Measurements from ENCODE around the gene HESX1. TPM values are rescaled to one million over a fixed set of nuclear protein-coding genes. Genes with fewer than 3 reads are reported as not detected.
A peak's percentile ranks its signal among the peaks of the same experiment; 100 is the strongest.

The HESX1 gene
- total RNA-seq = 0.30 and 0.43 TPM in 2 replicates

DNA sequence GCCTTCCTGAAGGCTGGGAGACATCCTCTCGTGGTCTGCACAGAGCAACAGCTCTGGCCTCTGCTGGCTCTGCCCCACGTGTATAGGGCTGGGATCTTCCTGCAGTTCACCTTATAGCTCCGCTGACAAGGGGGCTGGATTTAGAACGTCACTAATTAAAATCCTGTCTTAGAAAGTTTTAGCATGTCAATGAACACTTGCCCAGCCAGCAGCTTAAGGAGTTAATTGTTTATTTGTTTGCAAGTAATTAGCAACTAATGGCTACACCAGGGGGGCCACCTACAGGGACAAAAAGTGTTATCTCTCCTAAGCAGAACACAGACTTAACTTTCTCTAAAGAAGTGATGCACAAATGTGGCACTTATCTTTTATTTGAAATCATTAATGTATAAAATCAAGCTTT is at the start of gene HESX1:
HESX1 (minus strand) TSS at position 84 of the 403 bp plus-strand sequence; CDS start at position 24, 60 bp downstream.
- H3K27ac Mint-ChIP-seq = no peak within 1 kb of the TSS
- no peaks in the 10 kb centered on the region for H3K4me1 Mint-ChIP-seq (ENCODE audit: low read depth)
- intact Hi-C loops (cut with micrococcal nuclease) = no loop called here
- DNase-seq (ENCODE audit: low spot score) = no peak
- no peaks in the 10 kb centered on the region for H3K36me3 Mint-ChIP-seq (ENCODE audit: low read depth)
- H3K9me3 Mint-ChIP-seq = no peaks in the 10 kb centered on the region
- H3K27me3 Mint-ChIP-seq (ENCODE audit: low read depth) = peaks cover 7% of the 10 kb centered on the region
- H3K4me3 Mint-ChIP-seq (ENCODE audit: low read depth) = no peak within 1 kb of the TSS

DNA sequence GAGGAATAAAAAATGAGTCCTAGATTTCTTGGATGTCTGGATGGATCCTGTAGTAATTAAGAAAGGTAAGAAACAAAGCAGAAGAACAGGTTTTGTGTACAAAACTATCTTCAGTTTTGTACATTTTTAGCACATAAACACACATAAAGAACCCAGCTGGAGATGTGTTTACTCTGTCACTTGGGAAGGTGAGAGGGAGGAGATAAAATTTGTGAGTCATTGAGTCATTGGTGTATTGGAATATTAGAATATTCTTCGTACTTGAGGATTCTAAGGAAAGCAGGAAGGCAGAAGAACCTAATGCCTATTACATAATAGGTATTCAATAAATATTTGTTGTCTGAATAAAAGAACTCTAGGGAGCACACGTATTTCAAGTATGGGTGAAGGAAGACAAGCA is 45.2 kb upstream of the HESX1 start:
- Mint-ChIP-seq H3K9me3 (no peaks in the 10 kb centered on the region), H3K27me3 (ENCODE audit: low read depth) (no peaks in the 10 kb centered on the region), H3K4me3 (ENCODE audit: low read depth) (no peak overlapping the region), H3K27ac (no peak overlapping the region), H3K4me1 (ENCODE audit: low read depth) (no peaks in the 10 kb centered on the region), H3K36me3 (ENCODE audit: low read depth) (peaks cover 66% of the 10 kb centered on the region)
- intact Hi-C loops (cut with micrococcal nuclease) = no loop called here
- DNase-seq (ENCODE audit: low spot score) = no peak

DNA sequence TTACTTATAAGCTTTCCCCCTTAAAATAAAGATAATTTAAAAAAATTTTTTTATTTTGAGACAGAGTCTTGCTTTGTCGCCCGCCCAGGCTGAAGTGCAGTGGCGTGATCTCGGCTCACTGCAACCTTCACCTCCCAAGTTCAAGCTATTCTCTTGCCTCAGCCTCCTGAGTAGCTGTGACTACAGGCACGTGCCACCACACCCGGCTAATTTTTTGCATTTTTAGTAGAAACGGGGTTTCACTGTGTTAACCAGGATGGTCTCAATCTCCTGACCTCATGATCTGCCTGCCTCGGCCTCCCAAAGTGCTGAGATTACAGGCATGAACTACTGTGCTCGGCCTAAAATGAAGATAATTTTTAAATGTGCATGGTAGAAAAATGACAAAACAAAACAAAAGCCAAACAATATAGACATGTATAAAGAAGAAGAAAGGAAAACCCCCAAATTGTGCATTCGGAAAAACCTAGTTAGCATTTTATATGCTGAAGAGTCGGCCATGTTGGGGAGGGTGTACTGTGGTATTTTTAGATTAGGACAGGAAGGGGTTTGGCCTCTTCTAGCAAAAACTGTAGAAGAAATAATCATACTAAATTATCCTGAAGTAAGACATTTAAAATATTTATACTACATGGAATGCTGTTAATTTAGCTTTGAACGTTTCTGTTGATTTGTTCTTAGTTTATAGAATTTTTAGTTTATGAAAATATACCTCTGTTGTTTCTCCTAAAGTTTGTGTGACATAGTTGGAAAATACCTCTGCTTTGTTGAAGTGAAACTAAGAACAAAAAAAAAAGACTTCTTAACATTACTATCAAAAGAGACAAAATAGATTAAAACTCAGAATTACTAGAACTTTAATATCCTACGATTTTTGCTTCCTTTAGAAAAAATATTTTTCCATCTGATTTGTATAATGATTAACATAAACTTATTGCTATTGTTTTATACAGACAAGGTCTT is 35.1 kb upstream of the HESX1 start:
- no peak overlapping the region for H3K27ac Mint-ChIP-seq
- DNase-seq (ENCODE audit: low spot score) = no peak
- peaks cover 9% of the 10 kb centered on the region for H3K4me1 Mint-ChIP-seq (ENCODE audit: low read depth)
- peaks cover 34% of the 10 kb centered on the region for H3K36me3 Mint-ChIP-seq (ENCODE audit: low read depth)
- no peak overlapping the region for H3K4me3 Mint-ChIP-seq (ENCODE audit: low read depth)
- H3K9me3 Mint-ChIP-seq = no peaks in the 10 kb centered on the region
- H3K27me3 Mint-ChIP-seq (ENCODE audit: low read depth) = no peaks in the 10 kb centered on the region
- intact Hi-C loops (cut with micrococcal nuclease) = no loop called here

DNA sequence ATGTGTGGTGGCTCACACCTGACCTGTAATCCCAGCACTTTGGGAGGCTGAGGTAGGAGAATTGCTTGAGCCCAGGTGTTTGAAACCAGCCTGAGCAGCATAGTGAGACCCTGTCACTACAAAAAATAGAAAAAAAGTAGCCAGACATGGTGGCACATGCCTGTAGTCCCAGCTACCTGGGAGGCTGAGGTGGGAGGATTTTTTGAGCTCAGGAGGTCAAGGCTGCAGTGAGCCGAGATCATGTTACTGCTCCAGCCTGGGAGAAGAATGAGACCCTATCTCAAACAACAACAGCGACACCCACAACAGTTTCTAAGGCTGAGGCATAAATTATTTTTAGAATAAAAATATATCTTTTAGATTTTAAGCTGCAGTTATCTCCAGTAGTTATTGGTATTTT is 34.0 kb upstream of the HESX1 start:
- Mint-ChIP-seq H3K27ac (no peak overlapping the region), H3K36me3 (ENCODE audit: low read depth) (peaks cover 29% of the 10 kb centered on the region), H3K4me3 (ENCODE audit: low read depth) (no peak overlapping the region), H3K9me3 (no peaks in the 10 kb centered on the region), H3K4me1 (ENCODE audit: low read depth) (peaks cover 18% of the 10 kb centered on the region), H3K27me3 (ENCODE audit: low read depth) (no peaks in the 10 kb centered on the region)
- no peak for DNase-seq (ENCODE audit: low spot score)
- intact Hi-C loops (cut with micrococcal nuclease) = no loop called here

DNA sequence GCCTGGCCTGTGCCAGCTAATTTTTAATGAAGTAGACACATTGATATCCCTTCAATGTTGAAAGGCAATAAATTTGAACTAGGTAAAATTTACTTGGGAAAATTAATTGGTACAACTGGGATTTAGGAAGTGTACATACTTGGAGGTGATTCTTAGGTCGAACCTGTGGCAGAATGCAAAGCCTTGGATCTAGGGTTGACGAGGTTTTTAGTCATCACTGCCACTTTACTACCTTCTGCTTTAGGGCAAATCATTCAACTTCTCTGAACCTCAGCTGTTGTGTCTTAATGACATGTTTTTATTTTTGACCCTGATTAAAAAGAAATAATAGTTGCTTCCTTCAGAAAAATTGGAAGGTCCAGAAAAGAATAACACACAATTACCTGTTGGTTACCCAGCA is 30.2 kb upstream of the HESX1 start:
- Mint-ChIP-seq H3K4me1 (ENCODE audit: low read depth) (peaks cover 35% of the 10 kb centered on the region), H3K27ac (no peak overlapping the region), H3K9me3 (no peaks in the 10 kb centered on the region), H3K27me3 (ENCODE audit: low read depth) (no peaks in the 10 kb centered on the region), H3K4me3 (ENCODE audit: low read depth) (no peak overlapping the region), H3K36me3 (ENCODE audit: low read depth) (peaks cover 12% of the 10 kb centered on the region)
- intact Hi-C loops (cut with micrococcal nuclease) = no loop called here
- no peak for DNase-seq (ENCODE audit: low spot score)

DNA sequence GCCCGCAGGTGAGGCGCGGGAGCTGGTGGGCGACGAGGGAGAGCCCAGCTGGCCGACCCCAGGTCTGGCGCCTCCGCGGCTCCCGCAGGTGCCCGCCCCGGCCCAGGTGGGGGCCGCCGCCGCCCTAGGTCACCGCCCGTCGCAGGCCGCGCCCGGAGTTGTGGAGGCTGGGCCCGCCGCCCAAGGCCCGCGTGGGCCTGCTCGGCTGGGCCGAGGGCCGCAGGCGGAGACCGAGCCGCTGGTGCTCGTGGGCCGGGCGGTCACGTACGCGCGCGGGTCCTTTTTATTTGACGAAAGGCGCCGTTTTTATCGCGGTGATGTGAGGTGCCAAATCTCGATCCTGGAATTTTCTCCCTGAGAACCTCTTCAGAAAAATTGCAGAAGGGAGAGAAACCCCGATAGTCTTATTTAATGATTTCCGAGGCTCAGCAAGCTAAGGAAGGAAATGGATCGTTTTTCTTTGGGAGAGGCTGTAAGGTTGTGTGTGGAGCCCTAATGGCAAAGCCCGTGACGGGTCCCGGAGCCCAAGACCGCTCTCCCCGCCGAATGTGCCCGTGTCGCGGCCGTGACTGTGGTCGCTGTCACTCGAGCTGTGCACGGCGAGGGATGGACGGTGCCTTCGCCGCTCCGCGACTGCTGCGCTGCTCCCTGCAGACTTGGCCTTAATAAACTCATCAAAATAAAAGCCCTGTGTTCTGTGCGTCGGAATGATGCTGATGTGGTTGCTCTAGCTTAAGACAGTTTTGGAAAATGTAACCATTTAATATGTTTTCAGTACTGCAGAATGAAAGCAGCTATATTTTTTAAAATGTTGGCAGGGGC is 28.4 kb upstream of the HESX1 start:
- Mint-ChIP-seq H3K9me3 (no peaks in the 10 kb centered on the region), H3K4me1 (ENCODE audit: low read depth) (peaks cover 33% of the 10 kb centered on the region), H3K27me3 (ENCODE audit: low read depth) (peaks cover 2% of the 10 kb centered on the region), H3K36me3 (ENCODE audit: low read depth) (peaks cover 10% of the 10 kb centered on the region), H3K27ac (peak overlapping the region; percentile 85), H3K4me3 (ENCODE audit: low read depth) (peak overlapping the region; percentile 90)
- peak; percentile 55 for DNase-seq (ENCODE audit: low spot score)
- intact Hi-C loops (cut with micrococcal nuclease) = loop anchor here (2.0 to 10.0 kb wide), 5 partner anchors 61 to 533 kb away; partner anchors contain the start of genes IL17RD and SLMAP

DNA sequence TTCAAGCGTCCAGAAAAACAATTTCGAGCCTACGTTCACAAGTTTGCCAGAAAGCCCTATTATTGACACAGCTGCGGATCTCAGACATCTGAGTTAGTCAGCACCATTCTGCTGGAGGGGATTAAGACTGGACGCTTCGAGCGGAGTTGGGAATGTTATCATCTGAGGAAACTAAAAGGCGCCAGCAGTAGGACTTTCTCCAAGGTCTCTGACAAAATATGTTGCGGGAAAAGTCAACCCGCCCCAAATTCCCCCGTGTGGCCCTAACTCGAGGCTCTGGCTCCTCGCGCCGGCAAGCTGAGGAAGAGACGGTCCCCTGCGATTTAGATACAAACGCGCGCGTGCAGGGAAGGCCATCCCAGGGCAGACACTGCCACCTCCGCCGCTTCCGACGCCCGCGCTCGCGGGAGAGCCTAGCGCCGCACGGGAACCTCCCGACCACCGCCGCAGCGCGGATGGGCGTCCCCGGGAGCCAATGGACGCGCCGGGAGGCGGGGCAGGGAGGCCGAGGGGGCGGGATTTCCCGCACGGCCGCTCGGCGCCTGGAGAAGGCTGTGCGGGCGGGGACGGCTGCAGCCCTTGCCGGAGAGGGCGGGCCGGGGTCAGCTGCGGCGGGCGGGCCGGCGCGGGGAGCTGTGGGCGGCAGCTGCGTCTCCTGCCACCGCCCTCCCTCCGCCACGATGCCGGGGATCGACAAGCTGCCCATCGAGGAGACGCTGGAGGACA is 27.6 kb upstream of the HESX1 start, which contains the start of gene APPL1:
APPL1 (plus strand) TSS at position 526 of the 726 bp plus-strand sequence; CDS start at position 681, 155 bp downstream.
- Mint-ChIP-seq H3K36me3 (ENCODE audit: low read depth) (peaks cover 8% of the 10 kb centered on the region), H3K4me3 (ENCODE audit: low read depth) (peak within 1 kb of the TSS; percentile 90), H3K27me3 (ENCODE audit: low read depth) (peaks cover 2% of the 10 kb centered on the region), H3K9me3 (no peaks in the 10 kb centered on the region), H3K4me1 (ENCODE audit: low read depth) (peaks cover 33% of the 10 kb centered on the region), H3K27ac (peak within 1 kb of the TSS; percentile 85)
- DNase-seq (ENCODE audit: low spot score) = peak; percentile 90
- intact Hi-C loops (cut with micrococcal nuclease) = loop anchor here (5.0 to 10.0 kb wide), 4 partner anchors 60 to 530 kb away; partner anchors contain the start of genes IL17RD and SLMAP

DNA sequence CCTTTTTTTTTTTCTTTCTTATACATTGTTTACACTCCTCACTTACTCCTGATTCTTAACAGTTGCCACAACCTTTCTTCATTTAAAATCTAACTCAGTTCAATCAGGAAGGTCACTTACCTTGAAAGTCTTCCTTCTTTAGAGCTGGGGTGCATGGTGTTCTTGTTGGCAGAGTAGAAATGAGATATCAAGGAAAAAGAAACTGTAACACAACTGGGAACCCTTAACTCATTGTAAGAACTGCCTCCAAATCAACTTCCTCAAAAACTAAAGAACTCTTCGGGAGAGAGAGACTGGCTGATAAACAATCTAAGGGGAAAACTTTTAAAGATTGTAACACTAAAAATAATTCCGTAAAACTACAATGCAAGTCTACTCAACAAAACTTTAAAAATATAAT is 26.4 kb upstream of the HESX1 start:
- Mint-ChIP-seq H3K27me3 (ENCODE audit: low read depth) (peaks cover 2% of the 10 kb centered on the region), H3K4me1 (ENCODE audit: low read depth) (peaks cover 33% of the 10 kb centered on the region), H3K36me3 (ENCODE audit: low read depth) (peaks cover 5% of the 10 kb centered on the region), H3K4me3 (ENCODE audit: low read depth) (no peak overlapping the region), H3K27ac (no peak overlapping the region), H3K9me3 (no peaks in the 10 kb centered on the region)
- no peak for DNase-seq (ENCODE audit: low spot score)
- intact Hi-C loops (cut with micrococcal nuclease) = loop anchor here (5.0 to 10.0 kb wide), 4 partner anchors 59 to 531 kb away; partner anchors contain the start of genes IL17RD and SLMAP

DNA sequence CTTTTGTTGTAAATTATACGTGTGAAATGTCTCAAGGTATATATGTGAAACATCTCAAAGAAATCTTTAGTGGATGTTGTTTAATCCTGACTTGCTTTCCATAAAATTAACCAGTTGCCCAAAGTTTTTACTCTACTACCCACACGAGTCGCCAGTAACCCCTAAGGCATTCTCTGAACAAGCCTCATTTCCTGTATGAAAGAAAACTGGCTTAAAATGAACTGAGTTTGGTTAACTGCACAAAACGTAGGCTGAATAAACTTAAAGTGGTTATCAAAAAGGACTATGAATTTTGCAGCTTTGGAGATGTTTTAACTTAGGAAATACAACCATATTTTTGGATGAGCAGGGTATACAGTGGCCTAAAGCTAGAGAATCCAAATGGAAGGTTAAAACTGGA is 25.1 kb upstream of the HESX1 start:
- Mint-ChIP-seq H3K27me3 (ENCODE audit: low read depth) (peaks cover 2% of the 10 kb centered on the region), H3K4me1 (ENCODE audit: low read depth) (peaks cover 28% of the 10 kb centered on the region), H3K27ac (no peak overlapping the region), H3K9me3 (no peaks in the 10 kb centered on the region), H3K36me3 (ENCODE audit: low read depth) (peaks cover 5% of the 10 kb centered on the region), H3K4me3 (ENCODE audit: low read depth) (no peak overlapping the region)
- no peak for DNase-seq (ENCODE audit: low spot score)
- intact Hi-C loops (cut with micrococcal nuclease) = loop anchor here (5.0 to 10.0 kb wide), 4 partner anchors 58 to 532 kb away; partner anchors contain the start of genes IL17RD and SLMAP

DNA sequence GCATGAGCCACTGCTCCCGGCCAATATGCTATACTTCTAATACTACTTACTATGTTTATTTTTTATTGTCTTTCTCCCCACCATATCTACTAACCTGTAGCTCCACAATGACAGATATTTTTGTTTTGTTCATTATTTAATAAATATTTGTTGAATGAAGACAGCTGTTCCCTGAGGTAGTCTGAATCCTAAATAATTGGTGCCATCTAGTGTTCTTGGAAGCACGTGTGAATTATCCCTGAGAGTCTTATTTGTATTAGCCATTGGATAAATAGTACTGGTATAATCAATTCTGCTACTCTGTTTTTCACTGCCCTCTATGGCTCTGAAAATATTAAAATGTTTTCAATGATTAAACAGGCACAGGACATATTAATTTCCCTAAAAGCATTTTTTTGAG is 22.1 kb upstream of the HESX1 start:
- H3K4me3 Mint-ChIP-seq (ENCODE audit: low read depth) = no peak overlapping the region
- H3K4me1 Mint-ChIP-seq (ENCODE audit: low read depth) = peaks cover 10% of the 10 kb centered on the region
- H3K9me3 Mint-ChIP-seq = no peaks in the 10 kb centered on the region
- H3K27ac Mint-ChIP-seq = no peak overlapping the region
- DNase-seq (ENCODE audit: low spot score) = no peak
- no peaks in the 10 kb centered on the region for H3K36me3 Mint-ChIP-seq (ENCODE audit: low read depth)
- peaks cover 3% of the 10 kb centered on the region for H3K27me3 Mint-ChIP-seq (ENCODE audit: low read depth)
- intact Hi-C loops (cut with micrococcal nuclease) = loop anchor here (10.0 kb wide), 2 partner anchors 117 to 227 kb away; no protein-coding TSS in a partner anchor

DNA sequence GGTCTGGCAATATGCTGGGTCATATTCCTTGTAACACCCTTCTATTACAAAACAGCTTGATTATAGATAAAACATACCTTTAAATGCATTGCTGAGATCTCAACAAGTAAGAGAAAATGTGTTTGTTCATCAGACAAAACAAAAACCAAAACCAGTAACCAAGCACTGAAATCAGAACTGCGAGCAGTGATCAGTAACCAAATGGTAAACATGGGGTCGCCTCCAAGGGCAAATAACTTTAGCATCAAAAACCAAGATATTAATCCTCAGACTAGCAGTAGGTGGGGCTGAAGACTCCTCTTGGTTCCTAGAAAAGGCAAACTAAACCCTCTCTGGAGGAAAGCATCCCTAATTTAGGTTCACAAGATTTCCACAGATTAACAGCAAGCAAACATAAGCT is 6.6 kb upstream of the HESX1 start:
- Mint-ChIP-seq H3K4me1 (ENCODE audit: low read depth) (no peaks in the 10 kb centered on the region), H3K27me3 (ENCODE audit: low read depth) (no peaks in the 10 kb centered on the region), H3K4me3 (ENCODE audit: low read depth) (no peak overlapping the region), H3K27ac (no peak overlapping the region), H3K36me3 (ENCODE audit: low read depth) (no peaks in the 10 kb centered on the region), H3K9me3 (no peaks in the 10 kb centered on the region)
- no peak for DNase-seq (ENCODE audit: low spot score)
- intact Hi-C loops (cut with micrococcal nuclease) = no loop called here

DNA sequence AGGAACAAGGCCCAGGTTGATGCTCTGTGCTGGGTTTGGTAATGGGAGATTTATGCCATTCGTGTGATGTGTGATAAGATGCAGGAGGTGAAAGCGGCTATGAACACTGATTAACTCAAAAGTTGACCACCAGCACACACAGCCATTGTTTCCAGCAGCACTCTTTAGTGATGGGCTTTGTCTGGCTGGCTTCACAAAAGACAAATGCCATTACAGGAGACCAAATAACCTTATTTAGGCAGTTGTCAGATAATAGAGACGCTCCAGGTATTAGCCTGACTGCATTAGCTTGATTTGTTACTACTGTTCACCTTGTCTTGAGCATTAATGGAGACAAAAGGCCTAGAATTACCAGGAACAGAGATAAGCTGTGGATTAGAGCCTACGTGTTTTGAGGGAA is 5.1 kb downstream of the HESX1 start:
- no peak overlapping the region for H3K27ac Mint-ChIP-seq
- H3K9me3 Mint-ChIP-seq = no peaks in the 10 kb centered on the region
- H3K27me3 Mint-ChIP-seq (ENCODE audit: low read depth) = peaks cover 29% of the 10 kb centered on the region
- H3K4me1 Mint-ChIP-seq (ENCODE audit: low read depth) = no peaks in the 10 kb centered on the region
- no peak overlapping the region for H3K4me3 Mint-ChIP-seq (ENCODE audit: low read depth)
- intact Hi-C loops (cut with micrococcal nuclease) = no loop called here
- no peak for DNase-seq (ENCODE audit: low spot score)
- H3K36me3 Mint-ChIP-seq (ENCODE audit: low read depth) = no peaks in the 10 kb centered on the region

Measured in activated T-helper 2 cell treated with anti-CD3 and anti-CD28 coated beads, Interferon-gamma antibody, Interleukin-2, Interleukin-4, amounts not matched to agents 10 μg/mL and 5 μg/mL and 100 μg/mL, durations not matched to agents 14 hours and 24 hours and 36 hours (primary cell).